GM18861 (cell line): Measurements from ENCODE around the gene HLA-DQB2.
"Not testable (repeated sequence)": the region's sequence is repeated elsewhere in the genome, so short reads cannot be mapped to it uniquely, and the experiment has no call there.

Experiments used
- ATAC-seq: cut with Tn5 transposase; IDR thresholded peaks from one replicate; pipeline ENCODE4 v1.9.1; 2021; ENCODE audit not compliant: unreplicated experiment

HLA-DQB2 gene

GRCh38 chr6:32763421-32763820 lies at the start of gene HLA-DQB2:
Gene HLA-DQB2, minus strand, starts transcription at chr6:32763532. Its CDS starts 62 bp downstream, at chr6:32763470.
- ATAC-seq, result no peak

GRCh38 chr6:32809171-32809570 lies 45.8 kb upstream of the HLA-DQB2 start:
- no peak for ATAC-seq

GRCh38 chr6:32807020-32807580 lies 43.8 kb upstream of the HLA-DQB2 start:
- no peak for ATAC-seq

GRCh38 chr6:32805404-32805803 lies 42.1 kb upstream of the HLA-DQB2 start:
- ATAC-seq, result not testable (repeated sequence)

GRCh38 chr6:32803416-32803815 lies 40.1 kb upstream of the HLA-DQB2 start:
- no peak for ATAC-seq

- no peak for ATAC-seq
Observed at GRCh38 chr6:32799740-32800139, 36.4 kb upstream of the HLA-DQB2 start.

GRCh38 chr6:32799168-32799567 lies 35.8 kb upstream of the HLA-DQB2 start:
- ATAC-seq, result no peak

- no peak for ATAC-seq
Observed at GRCh38 chr6:32796848-32797776, 33.8 kb upstream of the HLA-DQB2 start.

GRCh38 chr6:32794510-32794909 lies 31.2 kb upstream of the HLA-DQB2 start:
- no peak for ATAC-seq

- ATAC-seq, result no peak
Observed at GRCh38 chr6:32792901-32793435, 29.6 kb upstream of the HLA-DQB2 start.

GRCh38 chr6:32790306-32790705 lies 27.0 kb upstream of the HLA-DQB2 start:
- no peak for ATAC-seq

GRCh38 chr6:32785781-32786533 lies 22.6 kb upstream of the HLA-DQB2 start:
- ATAC-seq, result no peak

- not testable (repeated sequence) for ATAC-seq
Observed at GRCh38 chr6:32782923-32783322, 19.6 kb upstream of the HLA-DQB2 start.

GRCh38 chr6:32779036-32779435 lies 15.7 kb upstream of the HLA-DQB2 start:
- no peak for ATAC-seq

- ATAC-seq, result no peak
Observed at GRCh38 chr6:32775071-32775470, 11.7 kb upstream of the HLA-DQB2 start.

GRCh38 chr6:32774426-32774825 lies 11.1 kb upstream of the HLA-DQB2 start:
- ATAC-seq, result no peak

GRCh38 chr6:32772656-32773055 lies 9.3 kb upstream of the HLA-DQB2 start:
- ATAC-seq, result no peak

GRCh38 chr6:32764048-32764447 lies 716 bp upstream of the HLA-DQB2 start:
- ATAC-seq, result no peak

GRCh38 chr6:32761548-32761947 lies 1.8 kb downstream of the HLA-DQB2 start:
- no peak for ATAC-seq

- ATAC-seq, result no peak
Observed at GRCh38 chr6:32761072-32761471, 2.3 kb downstream of the HLA-DQB2 start.

GRCh38 chr6:32759669-32760068 lies 3.7 kb downstream of the HLA-DQB2 start:
- no peak for ATAC-seq
